ENCODE measurements around the gene HOXA1. TPM values are rescaled to one million over a fixed set of nuclear protein-coding genes. Genes with fewer than 3 reads are reported as not detected.

Gene HOXA1
- total RNA-seq, 1 donor from 2014 or later: 0.55 TPM

DNA sequence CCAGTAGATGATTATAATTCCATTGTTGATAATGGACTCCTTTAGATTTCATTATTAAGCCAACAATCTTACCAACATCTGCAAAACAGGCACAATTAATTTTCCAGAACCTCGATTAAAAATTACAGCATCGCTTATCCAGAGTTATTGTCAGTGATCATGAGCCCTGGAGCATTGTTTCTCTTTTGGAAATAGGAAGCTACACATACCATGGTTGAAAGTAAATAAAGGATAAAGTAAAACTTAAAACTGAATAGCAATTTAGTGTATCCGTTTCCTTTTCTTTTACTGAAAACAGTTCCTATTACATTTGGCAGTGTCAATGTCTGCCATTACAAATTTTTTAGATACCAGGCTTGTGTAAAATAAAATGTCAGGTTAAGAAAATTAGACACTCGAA is 16.6 kb upstream of the HOXA1 start:
- TF ChIP-seq CTCF (IDR thresholded peaks at IDR 0.05): no peak
- Mint-ChIP-seq H3K27me3 (peaks cover 7% of the 10 kb centered on the region), H3K4me1 (no peaks in the 10 kb centered on the region), H3K4me3 (no peak overlapping the region), H3K9me3 (no peaks in the 10 kb centered on the region), H3K36me3 (ENCODE audit: low read depth) (no peaks in the 10 kb centered on the region), H3K27ac (no peak overlapping the region)
- CTCF ChIA-PET: no interaction called here
- DNase-seq: no peak
- POLR2A ChIA-PET: no interaction called here
- intact Hi-C loops (cut with micrococcal nuclease): no loop called here
- ATAC-seq (ENCODE audit: low read depth): no peak

DNA sequence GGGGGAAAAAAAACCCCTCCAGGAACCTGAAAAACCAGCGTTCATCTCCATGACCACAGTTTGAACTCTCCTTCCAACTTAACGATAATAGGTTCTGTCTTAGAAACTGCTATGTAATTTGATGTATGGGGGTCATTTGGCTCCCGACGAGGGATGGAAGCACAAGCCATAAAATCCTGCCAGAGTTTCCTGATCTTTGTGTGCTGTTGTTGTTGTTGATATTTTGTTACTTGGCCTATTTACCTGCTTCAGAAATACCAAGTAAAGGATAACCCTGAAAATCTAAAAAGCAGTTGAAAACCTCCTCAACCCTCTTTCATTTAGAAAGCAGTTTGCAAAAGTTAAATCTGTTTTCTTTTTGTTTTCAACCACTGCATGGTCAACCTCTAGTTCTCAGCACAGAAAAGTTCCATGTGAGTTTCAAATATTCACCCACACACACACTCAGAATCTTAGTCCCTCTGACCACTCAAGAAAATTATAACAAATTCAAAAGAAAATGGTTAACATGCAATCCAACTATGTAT is 16.0 kb upstream of the HOXA1 start:
- ChIA-PET CTCF (no interaction called here), POLR2A (no interaction called here)
- no peak for ATAC-seq (ENCODE audit: low read depth)
- DNase-seq: no peak
- Mint-ChIP-seq H3K4me1 (no peaks in the 10 kb centered on the region), H3K27me3 (peaks cover 7% of the 10 kb centered on the region), H3K27ac (no peak overlapping the region), H3K4me3 (no peak overlapping the region), H3K36me3 (ENCODE audit: low read depth) (no peaks in the 10 kb centered on the region), H3K9me3 (no peaks in the 10 kb centered on the region)
- intact Hi-C loops (cut with micrococcal nuclease): no loop called here
- TF ChIP-seq CTCF (IDR thresholded peaks at IDR 0.05): no peak

GRCh38 chr7:27111042-27111750 is 15.4 kb upstream of the HOXA1 start:
- Mint-ChIP-seq H3K36me3 (ENCODE audit: low read depth) (no peaks in the 10 kb centered on the region), H3K4me1 (no peaks in the 10 kb centered on the region), H3K27me3 (peaks cover 6% of the 10 kb centered on the region), H3K27ac (no peak overlapping the region), H3K9me3 (no peaks in the 10 kb centered on the region), H3K4me3 (no peak overlapping the region)
- DNase-seq: no peak
- ATAC-seq (ENCODE audit: low read depth): no peak
- ChIA-PET CTCF (no interaction called here), POLR2A (no interaction called here)
- TF ChIP-seq CTCF (IDR thresholded peaks at IDR 0.05): no peak
- intact Hi-C loops (cut with micrococcal nuclease): no loop called here

- DNase-seq (no peak), ATAC-seq (ENCODE audit: low read depth) (no peak)
- intact Hi-C loops (cut with micrococcal nuclease): no loop called here
- Mint-ChIP-seq H3K9me3 (no peaks in the 10 kb centered on the region), H3K4me1 (no peaks in the 10 kb centered on the region), H3K27me3 (peaks cover 10% of the 10 kb centered on the region), H3K4me3 (no peak overlapping the region), H3K36me3 (ENCODE audit: low read depth) (no peaks in the 10 kb centered on the region), H3K27ac (no peak overlapping the region)
- ChIA-PET POLR2A (no interaction called here), CTCF (no interaction called here)
- TF ChIP-seq CTCF (IDR thresholded peaks at IDR 0.05): no peak
Observed at GRCh38 chr7:27110186-27111031, 14.6 kb upstream of the HOXA1 start.

DNA sequence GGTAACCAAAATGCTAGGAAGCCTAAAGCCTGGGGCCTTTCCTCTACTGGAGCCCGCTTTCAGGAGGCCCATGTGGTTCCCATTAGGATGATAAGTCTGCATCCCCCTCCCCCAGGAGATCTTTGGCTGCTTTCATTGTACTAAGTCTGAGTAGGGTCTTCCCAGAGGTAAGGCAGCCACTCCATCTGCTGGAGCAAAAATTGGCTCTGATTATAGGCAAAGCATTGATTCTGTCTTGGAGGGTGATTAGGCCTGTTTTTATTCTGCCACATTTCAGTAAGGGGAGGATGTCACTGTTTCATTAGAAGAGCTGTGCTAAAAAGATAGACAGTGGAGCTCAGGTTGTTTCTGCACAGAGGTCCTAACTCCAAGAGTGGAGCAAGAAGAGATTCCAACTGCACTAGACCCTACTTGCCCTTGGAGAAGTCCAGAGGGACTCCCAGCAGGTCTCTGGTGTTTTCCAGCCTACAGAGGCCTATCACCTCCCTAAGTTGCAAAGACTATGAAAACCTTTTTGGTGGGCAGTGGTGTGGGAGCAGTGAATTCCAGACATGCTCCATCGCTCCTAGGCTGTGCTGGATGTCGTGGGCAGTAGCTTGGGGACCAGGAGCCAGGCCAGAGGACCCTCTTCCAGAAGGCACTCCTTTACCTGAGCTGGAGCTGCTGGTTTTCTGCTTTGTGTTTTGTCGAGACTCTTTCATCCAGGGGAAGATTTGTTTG is 13.8 kb upstream of the HOXA1 start:
- ChIA-PET CTCF (no interaction called here), POLR2A (no interaction called here)

More for the DNA sequence above, 13.8 kb upstream of the HOXA1 start:
- Mint-ChIP-seq H3K4me1 (no peaks in the 10 kb centered on the region), H3K4me3 (no peak overlapping the region), H3K27ac (no peak overlapping the region), H3K36me3 (ENCODE audit: low read depth) (no peaks in the 10 kb centered on the region), H3K9me3 (no peaks in the 10 kb centered on the region), H3K27me3 (peaks cover 12% of the 10 kb centered on the region)
- ATAC-seq (ENCODE audit: low read depth) (no peak), DNase-seq (no peak)
- intact Hi-C loops (cut with micrococcal nuclease): no loop called here
- TF ChIP-seq CTCF (IDR thresholded peaks at IDR 0.05): no peak

Data from activated B cell treated with CpG ODN at 0.5 μM for 24 hours (primary cell).